PC-9 (cell line): Measurements from ENCODE around the gene BTG2. TPM values are rescaled to one million over a fixed set of nuclear protein-coding genes. Genes with fewer than 3 reads are reported as not detected.

Source experiments
- BruUV-seq: library from RNA; stranded (reverse); fragments of 400-500 nt; replicated peaks from 2 replicates; lab custom pipeline; 2021; lab: Mats Ljungman, UMichigan
- CTCF ChIA-PET: fragments of 300-600 bp; sonication (Branson Sonifier 250); formaldehyde crosslinking; loops from one replicate; lab custom pipeline; 2022; ENCODE audit warnings: antibody characterized with exemption; lab: Charles Lee
- POLR2A ChIA-PET: fragments of 300-600 bp; sonication (Branson Sonifier 250); formaldehyde crosslinking; loops from one replicate; lab custom pipeline; 2022; ENCODE audit warnings: antibody characterized with exemption; ENCODE audit not compliant: unreplicated experiment; lab: Charles Lee
- DNase-seq, 2 experiments: peaks; one replicate each; pipeline versions ENCODE4 v3.0.0 to v3.0.0-alpha.2; 2015 to 2022; ENCODE audit warnings: mixed read lengths in 1 of 2
- H2AFZ ChIP-seq: fragments of 200-600 bp; sonication (generic); 2 replicates; pipeline ENCODE4 v1.8.1; 2017; ENCODE audit warnings: antibody characterized with exemption
- H3F3A ChIP-seq: fragments of 200-600 bp; sonication (generic); 2 replicates; pipeline ENCODE4 v1.8.1; 2017; ENCODE audit warnings: antibody characterized with exemption, mild to moderate bottlenecking, low read depth; ENCODE audit not compliant: insufficient read depth
- H3K27ac ChIP-seq: fragments of 200-600 bp; sonication (generic); 2 replicates; pipeline ENCODE4 v1.6.1; 2016; ENCODE audit warnings: mixed run types
- H3K27me3 ChIP-seq: fragments of 200-600 bp; sonication (generic); 2 replicates; pipeline ENCODE4 v1.6.1; 2016; ENCODE audit warnings: low read depth, mixed run types; ENCODE audit not compliant: insufficient read depth
- H3K36me3 ChIP-seq: fragments of 200-600 bp; sonication (generic); 2 replicates; pipeline ENCODE4 v1.6.1; 2016; ENCODE audit warnings: low read depth, mixed run types
- H3K4me1 ChIP-seq: fragments of 200-600 bp; sonication (generic); replicated peaks from 2 replicates; pipeline ENCODE4 v1.6.1; 2016; ENCODE audit warnings: mixed run types; ENCODE audit not compliant: insufficient read depth
- H3K4me2 ChIP-seq: fragments of 200-600 bp; sonication (generic); 2 replicates; pipeline ENCODE4 v1.6.1; 2017; ENCODE audit warnings: mixed run types
- H3K4me3 ChIP-seq: fragments of 200-600 bp; sonication (generic); 2 replicates; pipeline ENCODE4 v1.6.1; 2016; ENCODE audit warnings: mixed run types
- H3K79me2 ChIP-seq: fragments of 200-600 bp; sonication (generic); 2 replicates; pipeline ENCODE4 v1.6.1; 2017; ENCODE audit warnings: low read depth, mixed run types
- H3K9me2 ChIP-seq: fragments of 200-600 bp; sonication (generic); 2 replicates; pipeline ENCODE4 v1.8.1; 2017; ENCODE audit warnings: mild to moderate bottlenecking; ENCODE audit not compliant: insufficient read depth
- H3K9me3 ChIP-seq: fragments of 200-600 bp; sonication (generic); 2 replicates; pipeline ENCODE4 v1.8.1; 2016; ENCODE audit warnings: low read depth; ENCODE audit not compliant: insufficient read depth
- H4K20me1 ChIP-seq: fragments of 200-600 bp; sonication (generic); 2 replicates; pipeline ENCODE4 v1.8.1; 2017; ENCODE audit not compliant: insufficient read depth
- CTCF ChIP-seq: fragments of 200-600 bp; sonication (generic); conservative IDR thresholded peaks from 2 replicates; pipeline ENCODE4 v1.6.1; 2017; ENCODE audit warnings: mixed run types, antibody characterized with exemption, mild to moderate bottlenecking, moderate library complexity
- EZH2 ChIP-seq: fragments of 200-600 bp; sonication (generic); IDR thresholded peaks from 2 replicates; pipeline ENCODE4 v1.8.0; 2017; ENCODE audit warnings: antibody characterized with exemption, low read depth
- intact Hi-C: fragments of 100-400 bp; cut with micrococcal nuclease; formaldehyde crosslinking; loops from one replicate; pipeline ENCODE4 v1.10.0; 2022; ENCODE audit not compliant: unreplicated experiment
- total RNA-seq: library from RNA; stranded (reverse); gene quantifications from 2 replicates; pipeline ENCODE4 v1.2.3, GENCODE V29; 2021

The BTG2 gene
- total RNA-seq, 1 experiment from 2014 or later: 11.1 TPM

GRCh38 chr1:203270448-203270847 is 34.9 kb upstream of the BTG2 start:
- 0 out of 2 replicates have a peak, but pooled peaks cover 3% of the 10 kb centered on the region for H3F3A ChIP-seq
- H3K27ac ChIP-seq: no peak overlapping the region
- H2AFZ ChIP-seq: no peak overlapping the region
- H3K79me2 ChIP-seq: no peaks in the 10 kb centered on the region
- no peaks in the 10 kb centered on the region for H3K4me1 ChIP-seq
- H4K20me1 ChIP-seq: no peaks in the 10 kb centered on the region
- no peaks in the 10 kb centered on the region for H3K36me3 ChIP-seq
- H3K4me3 ChIP-seq: no peak overlapping the region
- ChIA-PET CTCF (interaction anchor here (0.5 to 0.6 kb wide), 3 partner anchors 55 to 89 kb away, joined by 3 to 5 read pairs (median 3); no protein-coding TSS in a partner anchor), POLR2A (no interaction called here)
- no peak for DNase-seq
- no peak overlapping the region for H3K4me2 ChIP-seq
- no TSS peak for BruUV-seq
- no peaks in the 10 kb centered on the region for H3K9me2 ChIP-seq
- no peak for TF ChIP-seq CTCF
- TF ChIP-seq EZH2: no peak
- H3K9me3 ChIP-seq: no peaks in the 10 kb centered on the region
- no peaks in the 10 kb centered on the region for H3K27me3 ChIP-seq
- intact Hi-C loops: loop anchor here (5.0 kb wide), 2 partner anchors 232 to 432 kb away; no protein-coding TSS in a partner anchor

- H3K27ac ChIP-seq: no peak overlapping the region
- H4K20me1 ChIP-seq: no peaks in the 10 kb centered on the region
- no peak for DNase-seq
- H3F3A ChIP-seq: 0 out of 2 replicates have a peak, but pooled peaks cover 3% of the 10 kb centered on the region
- no peak overlapping the region for H3K4me2 ChIP-seq
- intact Hi-C loops: loop anchor here (5.0 kb wide), 2 partner anchors 231 to 431 kb away; no protein-coding TSS in a partner anchor
- ChIA-PET POLR2A (no interaction called here), CTCF (interaction anchor here (0.5 kb wide), 1 partner anchor 72 kb away, joined by 5 read pairs; no protein-coding TSS in a partner anchor)
- H3K4me1 ChIP-seq: no peaks in the 10 kb centered on the region
- H3K4me3 ChIP-seq: no peak overlapping the region
- H3K9me2 ChIP-seq: no peaks in the 10 kb centered on the region
- H3K36me3 ChIP-seq: no peaks in the 10 kb centered on the region
- no TSS peak for BruUV-seq
- no peaks in the 10 kb centered on the region for H3K79me2 ChIP-seq
- no peaks in the 10 kb centered on the region for H3K27me3 ChIP-seq
- TF ChIP-seq EZH2 (no peak), CTCF (no peak)
- no peak overlapping the region for H2AFZ ChIP-seq
- no peaks in the 10 kb centered on the region for H3K9me3 ChIP-seq
These were observed 34.1 kb upstream of the BTG2 start for GRCh38 chr1:203271018-203271743.

- BruUV-seq: no TSS peak
- no peaks in the 10 kb centered on the region for H3K9me2 ChIP-seq
- POLR2A ChIA-PET: interaction anchor here (0.5 kb wide), 1 partner anchor 55 kb away, joined by 4 read pairs; no protein-coding TSS in a partner anchor
- H3K4me1 ChIP-seq: no peaks in the 10 kb centered on the region
- no peak for TF ChIP-seq EZH2
- TF ChIP-seq CTCF: no peak
- DNase-seq: no peak
- no peak overlapping the region for H2AFZ ChIP-seq
- no peaks in the 10 kb centered on the region for H3K27me3 ChIP-seq
- no peaks in the 10 kb centered on the region for H4K20me1 ChIP-seq
- no peak overlapping the region for H3K4me3 ChIP-seq
- intact Hi-C loops: loop anchor here (5.0 kb wide), 2 partner anchors 230 to 430 kb away; no protein-coding TSS in a partner anchor
- no peaks in the 10 kb centered on the region for H3K79me2 ChIP-seq
- H3K27ac ChIP-seq: no peak overlapping the region
- CTCF ChIA-PET: interaction anchor here (1.1 to 1.5 kb wide), 3 partner anchors 45 to 275 kb away, joined by 4 to 14 read pairs (median 9); no protein-coding TSS in a partner anchor
- H3K4me2 ChIP-seq: no peak overlapping the region
- 0 out of 2 replicates have a peak, but pooled peaks cover 3% of the 10 kb centered on the region for H3F3A ChIP-seq
- H3K36me3 ChIP-seq: no peaks in the 10 kb centered on the region
- no peaks in the 10 kb centered on the region for H3K9me3 ChIP-seq
These were observed 33.2 kb upstream of the BTG2 start for GRCh38 chr1:203271962-203272632.
